K562 (cell line): ENCODE results near the gene IMMP2L.

Experiments used
- ARID4B ChIP-seq: sonication (generic); formaldehyde crosslinking; IDR thresholded peaks from 2 replicates; pipeline ENCODE4 v1.8.0; 2022; ENCODE audit warnings: mild to moderate bottlenecking, missing genetic modification reagents
- BRCA1 ChIP-seq, 2 experiments: fragments of 450-650 bp in 1 of 2; sonication (generic) in 1 of 2; formaldehyde crosslinking in 1 of 2; IDR thresholded peaks; 2 replicates each; pipeline versions ENCODE4 v1.5.0 to v1.6.1; 2017 to 2020; ENCODE audit warnings: mild to moderate bottlenecking in 1 of 2, missing genetic modification reagents in 1 of 2
- EP300 ChIP-seq: IDR thresholded peaks from 2 replicates; pipeline ENCODE4 v1.6.1; 2012; ENCODE audit warnings: low read length, improper control_type of control experiment
- POLR2AphosphoS5 ChIP-seq: IDR thresholded peaks from 2 replicates; pipeline ENCODE4 v1.6.1; 2011; ENCODE audit warnings: mild to moderate bottlenecking, low read depth, low read length, moderate library complexity; ENCODE audit not compliant: control insufficient read depth, insufficient read depth
- RFX5 ChIP-seq: IDR thresholded peaks from 2 replicates; pipeline ENCODE4 v1.6.1; 2011; ENCODE audit warnings: low read depth, mild to moderate bottlenecking, improper control_type of control experiment, low read length
- ZFP36 ChIP-seq: fragments of 150-350 bp; IDR thresholded peaks from 2 replicates; pipeline ENCODE4 v1.6.1; 2018; ENCODE audit warnings: low read length, low read depth; ENCODE audit not compliant: partially characterized antibody
- TF ChIP-seq, protein P1 (sequence below), 3 experiments: IDR thresholded peaks in 2 of 3; conservative IDR thresholded peaks in 1 of 3; 2 replicates each; pipeline ENCODE4 v1.5.1; 2011 to 2012; ENCODE audit warnings: low read length in 3 of 3, mild to moderate bottlenecking in 3 of 3, control low read depth in 2 of 3, improper control_type of control experiment in 1 of 3, inconsistent platforms in 1 of 3, low read depth in 1 of 3, mixed read lengths in 1 of 3, moderate library complexity in 1 of 3; ENCODE audit not compliant: insufficient read depth in 2 of 3

DNA sequence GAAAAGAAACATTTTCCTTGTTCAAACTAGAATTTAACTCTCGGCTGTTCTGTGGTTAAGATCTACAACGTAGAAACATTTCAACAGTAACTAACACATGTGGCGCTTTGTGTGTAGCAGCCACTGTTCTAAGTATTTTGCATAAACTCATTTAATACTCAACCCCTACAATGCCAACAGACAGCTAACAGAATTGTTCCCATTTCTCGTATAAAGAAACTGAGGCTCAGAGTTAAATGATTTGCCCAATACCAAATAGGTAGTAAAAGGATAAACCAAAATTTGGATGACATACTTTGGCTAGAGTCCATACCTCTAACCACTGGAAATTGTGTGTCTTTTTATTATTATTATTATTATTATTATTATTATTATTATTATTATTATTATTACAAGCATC is 543.8 kb downstream of the IMMP2L start:
- TF ChIP-seq POLR2AphosphoS5 (no peak), RFX5 (no peak), BRCA1 (IDR thresholded peaks at IDR 0.05) (no peak), BRCA1 (CRISPR knock-in tag; IDR thresholded peaks at IDR 0.05) (no peak), ZFP36 (no peak), ARID4B (no peak), EP300 (no peak)
- TF ChIP-seq, protein P1, sequence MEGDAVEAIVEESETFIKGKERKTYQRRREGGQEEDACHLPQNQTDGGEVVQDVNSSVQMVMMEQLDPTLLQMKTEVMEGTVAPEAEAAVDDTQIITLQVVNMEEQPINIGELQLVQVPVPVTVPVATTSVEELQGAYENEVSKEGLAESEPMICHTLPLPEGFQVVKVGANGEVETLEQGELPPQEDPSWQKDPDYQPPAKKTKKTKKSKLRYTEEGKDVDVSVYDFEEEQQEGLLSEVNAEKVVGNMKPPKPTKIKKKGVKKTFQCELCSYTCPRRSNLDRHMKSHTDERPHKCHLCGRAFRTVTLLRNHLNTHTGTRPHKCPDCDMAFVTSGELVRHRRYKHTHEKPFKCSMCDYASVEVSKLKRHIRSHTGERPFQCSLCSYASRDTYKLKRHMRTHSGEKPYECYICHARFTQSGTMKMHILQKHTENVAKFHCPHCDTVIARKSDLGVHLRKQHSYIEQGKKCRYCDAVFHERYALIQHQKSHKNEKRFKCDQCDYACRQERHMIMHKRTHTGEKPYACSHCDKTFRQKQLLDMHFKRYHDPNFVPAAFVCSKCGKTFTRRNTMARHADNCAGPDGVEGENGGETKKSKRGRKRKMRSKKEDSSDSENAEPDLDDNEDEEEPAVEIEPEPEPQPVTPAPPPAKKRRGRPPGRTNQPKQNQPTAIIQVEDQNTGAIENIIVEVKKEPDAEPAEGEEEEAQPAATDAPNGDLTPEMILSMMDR (IDR thresholded peaks at IDR 0.05 in 2 of 3, conservative IDR thresholded peaks at IDR 0.05 in 1 of 3; ENCODE audit: insufficient read depth in 2 of 3, low read depth in 1 of 3, low read length in 3 of 3): no peak
